A549 (cell line): Measurements from ENCODE around the gene MYLK. TPM values are rescaled to one million over a fixed set of nuclear protein-coding genes. Genes with fewer than 3 reads are reported as not detected.

Experiments used
- ATAC-seq, 2 experiments: fragments of 200-7000 bp in 1 of 2; fragments of >200 bp in 1 of 2; cut with Nextera tagmentation in 1 of 2; cut with Tn5 transposase in 1 of 2; 3 replicates each; pipeline versions ENCODE4 v1.8.0 to v1.9.1; 2018 to 2020; ENCODE audit warnings: mild to moderate bottlenecking in 1 of 2, moderate library complexity in 1 of 2
- CTCF ChIA-PET: fragments of 300-600 bp; sonication (Branson Sonifier 250); formaldehyde crosslinking; extraction: SDS; loops from one replicate; lab custom pipeline; 2021; ENCODE audit warnings: antibody characterized with exemption, inconsistent platforms; lab: Yijun Ruan, JAX
- POLR2A ChIA-PET: fragments of 350-600 bp; formaldehyde crosslinking; extraction: SDS; loops from one replicate; lab custom pipeline; 2021; ENCODE audit warnings: antibody characterized with exemption, inconsistent platforms; lab: Yijun Ruan, JAX
- DNase-seq, 2 experiments: peaks; one replicate each; pipeline versions ENCODE4 v3.0.0 to v3.0.0-alpha.2; 2011 to 2016; ENCODE audit warnings: low read depth in 1 of 2, low spot score in 1 of 2
- FAIRE-seq: peaks from 2 replicates; lab custom pipeline; 2011; peaks lifted over from hg19 to GRCh38; lab: Jason Lieb, UNC
- H3K27ac ChIP-seq, 2 experiments: fragments of >200 bp; sonication (Bioruptor Twin); formaldehyde crosslinking; 3 replicates each; pipeline ENCODE4 v1.5.1; 2016 to 2017
- H3K4me1 ChIP-seq: fragments of >200 bp; sonication (Bioruptor Twin); formaldehyde crosslinking; 3 replicates; pipeline ENCODE4 v1.6.1; 2016
- H3K4me2 ChIP-seq: fragments of >200 bp; sonication (Bioruptor Twin); formaldehyde crosslinking; 3 replicates; pipeline ENCODE4 v1.6.1; 2016
- H3K4me3 ChIP-seq: fragments of >200 bp; sonication (Bioruptor Twin); formaldehyde crosslinking; 3 replicates; pipeline ENCODE4 v1.5.1; 2016
- H3K9me3 ChIP-seq: fragments of >200 bp; sonication (Bioruptor Twin); formaldehyde crosslinking; 3 replicates; pipeline ENCODE4 v1.6.1; 2016
- CBX2 ChIP-seq: fragments of 200-600 bp; sonication (generic); IDR thresholded peaks from 2 replicates; pipeline ENCODE4 v1.6.1; 2016; ENCODE audit warnings: low read depth, mild to moderate bottlenecking, borderline replicate concordance
- CEBPB ChIP-seq, 2 experiments: fragments of >200 bp in 1 of 2; sonication (Bioruptor Twin) in 1 of 2; formaldehyde crosslinking in 1 of 2; IDR thresholded peaks; 2 replicates each; pipeline ENCODE4 v1.6.1; 2012 to 2016
- CHD2 ChIP-seq: fragments of 150-350 bp; IDR thresholded peaks from 2 replicates; pipeline ENCODE4 v1.6.1; 2014; ENCODE audit warnings: low read length; ENCODE audit not compliant: partially characterized antibody
- EHF ChIP-seq: fragments of 250-450 bp; sonication (Bioruptor Pico); IDR thresholded peaks from 2 replicates; pipeline ENCODE4 v1.5.0; 2020; ENCODE audit warnings: mild to moderate bottlenecking
- FOXS1 ChIP-seq: fragments of 250-450 bp; sonication (Bioruptor Pico); IDR thresholded peaks from 2 replicates; pipeline ENCODE4 v1.5.0; 2020; ENCODE audit warnings: mild to moderate bottlenecking, moderate library complexity
- GATA3 ChIP-seq: IDR thresholded peaks from 2 replicates; pipeline ENCODE4 v1.6.1; 2012; ENCODE audit warnings: borderline replicate concordance
- HEYL ChIP-seq: fragments of 250-450 bp; sonication (Bioruptor Pico); IDR thresholded peaks from 2 replicates; pipeline ENCODE4 v1.8.0; 2021; ENCODE audit warnings: mild to moderate bottlenecking, moderate library complexity
- HOXB13 ChIP-seq: fragments of 250-450 bp; sonication (Bioruptor Pico); IDR thresholded peaks from 2 replicates; pipeline ENCODE4 v1.5.0; 2020; ENCODE audit warnings: low read depth, mild to moderate bottlenecking, moderate library complexity
- HOXB5 ChIP-seq: fragments of 250-450 bp; sonication (Bioruptor Pico); IDR thresholded peaks from 2 replicates; pipeline ENCODE4 v1.5.0; 2020; ENCODE audit warnings: mild to moderate bottlenecking, moderate library complexity
- JUNB ChIP-seq: fragments of >200 bp; sonication (Bioruptor Twin); formaldehyde crosslinking; IDR thresholded peaks from 2 replicates; pipeline ENCODE4 v1.6.1; 2016
- KDM5A ChIP-seq: fragments of 200-600 bp; sonication (generic); IDR thresholded peaks from 2 replicates; pipeline ENCODE4 v1.6.1; 2016; ENCODE audit warnings: antibody characterized with exemption, mild to moderate bottlenecking
- NFE2L2 ChIP-seq: fragments of 150-350 bp; conservative IDR thresholded peaks from 2 replicates; pipeline ENCODE4 v1.6.1; 2014; ENCODE audit warnings: low read length
- NPAS2 ChIP-seq: fragments of 250-450 bp; sonication (Bioruptor Pico); IDR thresholded peaks from 2 replicates; pipeline ENCODE4 v1.8.0; 2022; ENCODE audit warnings: mild to moderate bottlenecking, moderate library complexity, borderline replicate concordance
- RCOR1 ChIP-seq: fragments of 150-350 bp; IDR thresholded peaks from 2 replicates; pipeline ENCODE4 v1.6.1; 2014; ENCODE audit warnings: antibody characterized with exemption, low read length, low read depth
- RFX5 ChIP-seq: fragments of 450-650 bp; IDR thresholded peaks from 2 replicates; pipeline ENCODE4 v1.7.1; 2014; ENCODE audit warnings: antibody characterized with exemption, mild to moderate bottlenecking, moderate library complexity
- SMC3 ChIP-seq: fragments of >200 bp; sonication (Bioruptor Twin); formaldehyde crosslinking; IDR thresholded peaks from 3 replicates; pipeline ENCODE4 v1.6.1; 2018; ENCODE audit warnings: inconsistent platforms
- ZFP36 ChIP-seq: fragments of 450-650 bp; IDR thresholded peaks from 2 replicates; pipeline ENCODE4 v1.6.1; 2014; ENCODE audit warnings: borderline replicate concordance; ENCODE audit not compliant: partially characterized antibody
- ZNF302 ChIP-seq: fragments of 250-450 bp; sonication (Bioruptor Pico); IDR thresholded peaks from 2 replicates; pipeline ENCODE4 v1.9.0; 2021; ENCODE audit warnings: inconsistent platforms, mild to moderate bottlenecking, moderate library complexity
- WGBS: methylation state at CpG from one replicate; pipeline ENCODE4 v1.1.6; 2017; ENCODE audit errors: missing lambda C conversion rate; 5-methylcytosine and 5-hydroxymethylcytosine counted together
- polyA plus RNA-seq, 4 experiments: library from polyadenylated mRNA; depleted of rRNA in 3 of 4; stranded (reverse); fragments of >200 nt; fragmentation: RNase III in 1 of 4; extraction: RNeasy Plus Mini Kit Qiagen cat#74134 plus additional on column Dnase treatment in 1 of 4; gene quantifications; 2 replicates in 3 of 4; 3 replicates in 1 of 4; pipeline ENCODE4 v1.2.3, GENCODE V29; 2011 to 2017
- TF ChIP-seq, protein P1 (sequence below): fragments of 150-350 bp; IDR thresholded peaks from 2 replicates; pipeline ENCODE4 v1.6.1; 2014; ENCODE audit warnings: low read depth, mild to moderate bottlenecking, low read length
- TF ChIP-seq, protein P2 (sequence below): IDR thresholded peaks from 2 replicates; pipeline ENCODE4 v1.6.1; 2012
- TF ChIP-seq, protein P3 (sequence below): IDR thresholded peaks from 2 replicates; pipeline ENCODE4 v1.6.1; 2012; ENCODE audit warnings: low read depth, borderline replicate concordance

The MYLK gene
- polyA plus RNA-seq, 2 of the 4 experiments (the other 2 are of a cell fraction): 16.9 to 17.4 TPM

DNA sequence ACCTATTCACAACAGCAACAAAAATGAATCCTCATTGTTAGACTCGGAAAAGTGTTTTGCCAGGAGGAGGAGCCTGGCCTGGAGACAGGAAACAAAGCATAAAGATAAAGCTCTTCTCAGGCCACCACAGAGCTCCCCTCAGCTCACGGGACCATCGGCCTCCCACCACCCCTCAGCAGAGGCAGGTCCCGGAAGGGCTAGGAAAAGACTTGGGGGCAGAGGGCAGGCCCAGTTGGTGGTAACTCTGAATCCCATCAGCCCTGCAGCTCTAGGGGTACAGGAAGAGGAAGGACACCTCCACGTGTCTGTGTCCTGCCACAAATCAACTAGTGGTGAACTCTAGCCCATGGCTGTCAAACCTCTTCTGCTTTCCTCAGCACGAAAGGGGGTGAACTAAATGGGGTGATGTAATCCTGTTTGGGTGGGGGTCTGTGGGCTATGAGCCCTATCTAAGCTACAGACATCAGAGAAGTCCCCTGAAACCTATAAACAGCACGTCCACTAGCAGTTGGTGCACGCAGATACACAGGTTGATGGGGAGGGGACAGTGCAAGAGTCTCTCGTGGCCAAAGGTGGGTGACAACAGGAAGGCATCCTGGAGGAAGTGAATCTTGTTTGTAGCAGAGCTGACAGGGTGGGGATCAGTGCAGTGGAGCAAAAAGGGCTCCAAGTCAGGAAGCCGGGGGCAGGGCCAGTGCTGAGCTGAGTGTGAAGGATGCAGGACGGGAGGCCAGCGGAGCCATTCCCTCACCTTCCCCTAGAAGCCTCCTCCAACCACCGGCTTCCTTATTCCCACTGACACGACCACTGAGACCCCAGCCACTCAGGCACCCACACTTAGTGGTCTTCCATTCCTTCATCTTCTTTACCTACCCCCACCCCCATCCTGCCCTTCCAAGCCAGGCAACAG is 188.1 kb downstream of the MYLK start:
- Histone ChIP-seq H3K4me3 (no peak overlapping the region), H3K9me3 (no peaks in the 10 kb centered on the region), H3K4me2 (no peak overlapping the region), H3K27ac (no peak overlapping the region), H3K4me1 (no peaks in the 10 kb centered on the region)
- DNase-seq: no peak
- TF ChIP-seq NPAS2 (CRISPR knock-in tag) (no peak), ZFP36 (no peak), NFE2L2 (no peak), JUNB (no peak), EHF (CRISPR knock-in tag) (no peak), SMC3 (no peak), RCOR1 (no peak), HOXB5 (no peak), GATA3 (no peak), CHD2 (no peak), ZNF302 (CRISPR knock-in tag) (no peak), KDM5A (no peak)
- TF ChIP-seq, protein P1, sequence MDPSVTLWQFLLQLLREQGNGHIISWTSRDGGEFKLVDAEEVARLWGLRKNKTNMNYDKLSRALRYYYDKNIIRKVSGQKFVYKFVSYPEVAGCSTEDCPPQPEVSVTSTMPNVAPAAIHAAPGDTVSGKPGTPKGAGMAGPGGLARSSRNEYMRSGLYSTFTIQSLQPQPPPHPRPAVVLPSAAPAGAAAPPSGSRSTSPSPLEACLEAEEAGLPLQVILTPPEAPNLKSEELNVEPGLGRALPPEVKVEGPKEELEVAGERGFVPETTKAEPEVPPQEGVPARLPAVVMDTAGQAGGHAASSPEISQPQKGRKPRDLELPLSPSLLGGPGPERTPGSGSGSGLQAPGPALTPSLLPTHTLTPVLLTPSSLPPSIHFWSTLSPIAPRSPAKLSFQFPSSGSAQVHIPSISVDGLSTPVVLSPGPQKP: no peak
- TF ChIP-seq, protein P2, sequence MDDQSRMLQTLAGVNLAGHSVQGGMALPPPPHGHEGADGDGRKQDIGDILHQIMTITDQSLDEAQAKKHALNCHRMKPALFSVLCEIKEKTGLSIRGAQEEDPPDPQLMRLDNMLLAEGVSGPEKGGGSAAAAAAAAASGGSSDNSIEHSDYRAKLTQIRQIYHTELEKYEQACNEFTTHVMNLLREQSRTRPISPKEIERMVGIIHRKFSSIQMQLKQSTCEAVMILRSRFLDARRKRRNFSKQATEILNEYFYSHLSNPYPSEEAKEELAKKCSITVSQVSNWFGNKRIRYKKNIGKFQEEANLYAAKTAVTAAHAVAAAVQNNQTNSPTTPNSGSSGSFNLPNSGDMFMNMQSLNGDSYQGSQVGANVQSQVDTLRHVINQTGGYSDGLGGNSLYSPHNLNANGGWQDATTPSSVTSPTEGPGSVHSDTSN: no peak
- TF ChIP-seq, protein P3, sequence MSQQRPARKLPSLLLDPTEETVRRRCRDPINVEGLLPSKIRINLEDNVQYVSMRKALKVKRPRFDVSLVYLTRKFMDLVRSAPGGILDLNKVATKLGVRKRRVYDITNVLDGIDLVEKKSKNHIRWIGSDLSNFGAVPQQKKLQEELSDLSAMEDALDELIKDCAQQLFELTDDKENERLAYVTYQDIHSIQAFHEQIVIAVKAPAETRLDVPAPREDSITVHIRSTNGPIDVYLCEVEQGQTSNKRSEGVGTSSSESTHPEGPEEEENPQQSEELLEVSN: no peak
- CTCF ChIA-PET: interaction anchor here (0.9 to 45.3 kb wide), 5 partner anchors 10 to 46 kb away, joined by 3 to 829 read pairs (median 6); no protein-coding TSS in a partner anchor
- 90% methylated on average over 14 of the region's 14 CpGs for WGBS
- POLR2A ChIA-PET: no interaction called here
- ATAC-seq: no peak
- FAIRE-seq: no peak

DNA sequence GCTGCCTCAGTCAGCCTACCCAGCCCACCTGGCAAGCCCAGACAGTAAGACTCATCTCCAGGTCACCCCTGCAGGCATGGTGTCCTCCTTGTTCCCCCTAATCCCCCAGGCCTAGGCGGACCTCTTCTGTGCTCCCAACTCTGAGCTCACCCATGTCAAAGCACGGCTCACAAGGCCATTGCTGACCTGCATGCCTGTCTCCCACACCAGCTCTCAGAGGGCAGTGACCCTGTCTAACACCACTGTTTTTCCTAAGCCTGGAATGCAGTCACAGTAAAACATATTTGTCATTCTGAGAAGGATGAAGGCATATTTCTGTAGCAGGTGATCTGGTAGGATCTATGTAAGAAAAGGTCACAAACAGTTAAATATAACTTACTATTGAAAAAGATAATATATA is 189.0 kb downstream of the MYLK start:
- TF ChIP-seq CBX2 (no peak), CEBPB (IDR thresholded peaks at IDR 0.05) (no peak), RCOR1 (no peak), FOXS1 (CRISPR knock-in tag) (no peak), HEYL (CRISPR knock-in tag) (no peak), HOXB13 (CRISPR knock-in tag) (no peak), RFX5 (no peak), NPAS2 (CRISPR knock-in tag) (no peak), JUNB (no peak)
- TF ChIP-seq, protein P1: no peak
- Histone ChIP-seq H3K4me2 (no peak overlapping the region), H3K9me3 (no peaks in the 10 kb centered on the region), H3K4me3 (no peak overlapping the region), H3K4me1 (no peaks in the 10 kb centered on the region), H3K27ac (no peak overlapping the region)
- WGBS: 81% methylated on average over 2 of the region's 2 CpGs
- no peak for DNase-seq
- no peak for FAIRE-seq
- POLR2A ChIA-PET: no interaction called here
- CTCF ChIA-PET: interaction anchor here (0.6 to 45.3 kb wide), 6 partner anchors 11 to 45 kb away, joined by 3 to 829 read pairs (median 6); no protein-coding TSS in a partner anchor
- no peak for ATAC-seq
